HFFc6 (cell line): ENCODE results near the gene IL1F10. TPM values are rescaled to one million over a fixed set of nuclear protein-coding genes. Genes with fewer than 3 reads are reported as not detected.
"Not testable (repeated sequence)": the region's sequence is repeated elsewhere in the genome, so short reads cannot be mapped to it uniquely, and the experiment has no call there.

Experiments
- DNase-seq: peaks from one replicate; pipeline ENCODE4 v3.0.0-alpha.2; 2018
- H3K27ac Mint-ChIP-seq: 2 replicates; pipeline ENCODE4 v1.8.0; 2020; ENCODE audit warnings: mild to moderate bottlenecking, mixed read lengths
- H3K27me3 Mint-ChIP-seq: 2 replicates; pipeline ENCODE4 v1.8.0; 2021; ENCODE audit warnings: mild to moderate bottlenecking, moderate library complexity, mixed read lengths; ENCODE audit not compliant: insufficient read depth
- H3K36me3 Mint-ChIP-seq: 2 replicates; pipeline ENCODE4 v1.8.0; 2021; ENCODE audit warnings: low read depth, mixed read lengths
- H3K4me1 Mint-ChIP-seq: 2 replicates; pipeline ENCODE4 v1.8.0; 2020; ENCODE audit warnings: low read depth, mixed read lengths
- H3K4me3 Mint-ChIP-seq: 2 replicates; pipeline ENCODE4 v1.8.0; 2020; ENCODE audit warnings: mild to moderate bottlenecking, moderate library complexity, mixed read lengths
- H3K9me3 Mint-ChIP-seq: 2 replicates; pipeline ENCODE4 v1.8.0; 2020; ENCODE audit warnings: mild to moderate bottlenecking, mixed read lengths
- total RNA-seq, 6 experiments: library from RNA; stranded (reverse); fragmentation: NEBNext Ultra II Directional; extraction: Animal tissue kit (Norgen Biotek cat#: 25700); gene quantifications; 2 replicates in 1 of 6; 3 replicates in 5 of 6; pipeline ENCODE4 v1.2.3, GENCODE V29; 2021
- TF ChIP-seq, protein P1 (sequence below): fragments of 200-600 bp; sonication (generic); IDR thresholded peaks from 2 replicates; pipeline ENCODE4 v1.5.0; 2021; ENCODE audit warnings: antibody characterized with exemption, mild to moderate bottlenecking

The IL1F10 gene
- total RNA-seq, 6 experiments from 2014 or later: not detected

DNA sequence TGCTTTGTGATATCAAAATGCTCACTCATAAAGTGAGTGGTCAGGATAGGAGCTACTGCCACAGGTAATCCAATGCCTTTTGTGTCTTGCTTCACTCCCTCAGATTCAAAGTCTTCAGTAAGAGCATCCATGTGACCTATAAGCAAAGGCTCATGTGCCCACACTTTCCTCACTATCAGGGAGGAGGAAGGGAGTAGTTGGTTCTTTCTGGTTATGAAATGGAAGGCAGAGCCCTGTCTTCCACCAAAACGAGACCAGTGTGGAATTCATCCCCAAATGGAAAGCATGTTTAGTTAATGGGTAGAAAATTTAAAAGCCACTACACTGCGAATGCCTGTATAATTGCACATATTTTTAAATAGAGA, 25.8 kb downstream of the IL1F10 start:
- Mint-ChIP-seq H3K27ac (no peak overlapping the region), H3K9me3 (peaks cover 13% of the 10 kb centered on the region; the same call in 1 of the 2 replicates), H3K27me3 (peaks cover 7% of the 10 kb centered on the region), H3K4me1 (no peaks in the 10 kb centered on the region), H3K36me3 (no peaks in the 10 kb centered on the region), H3K4me3 (no peak overlapping the region)
- TF ChIP-seq, protein P1, sequence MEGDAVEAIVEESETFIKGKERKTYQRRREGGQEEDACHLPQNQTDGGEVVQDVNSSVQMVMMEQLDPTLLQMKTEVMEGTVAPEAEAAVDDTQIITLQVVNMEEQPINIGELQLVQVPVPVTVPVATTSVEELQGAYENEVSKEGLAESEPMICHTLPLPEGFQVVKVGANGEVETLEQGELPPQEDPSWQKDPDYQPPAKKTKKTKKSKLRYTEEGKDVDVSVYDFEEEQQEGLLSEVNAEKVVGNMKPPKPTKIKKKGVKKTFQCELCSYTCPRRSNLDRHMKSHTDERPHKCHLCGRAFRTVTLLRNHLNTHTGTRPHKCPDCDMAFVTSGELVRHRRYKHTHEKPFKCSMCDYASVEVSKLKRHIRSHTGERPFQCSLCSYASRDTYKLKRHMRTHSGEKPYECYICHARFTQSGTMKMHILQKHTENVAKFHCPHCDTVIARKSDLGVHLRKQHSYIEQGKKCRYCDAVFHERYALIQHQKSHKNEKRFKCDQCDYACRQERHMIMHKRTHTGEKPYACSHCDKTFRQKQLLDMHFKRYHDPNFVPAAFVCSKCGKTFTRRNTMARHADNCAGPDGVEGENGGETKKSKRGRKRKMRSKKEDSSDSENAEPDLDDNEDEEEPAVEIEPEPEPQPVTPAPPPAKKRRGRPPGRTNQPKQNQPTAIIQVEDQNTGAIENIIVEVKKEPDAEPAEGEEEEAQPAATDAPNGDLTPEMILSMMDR: no peak
- no peak for DNase-seq

DNA sequence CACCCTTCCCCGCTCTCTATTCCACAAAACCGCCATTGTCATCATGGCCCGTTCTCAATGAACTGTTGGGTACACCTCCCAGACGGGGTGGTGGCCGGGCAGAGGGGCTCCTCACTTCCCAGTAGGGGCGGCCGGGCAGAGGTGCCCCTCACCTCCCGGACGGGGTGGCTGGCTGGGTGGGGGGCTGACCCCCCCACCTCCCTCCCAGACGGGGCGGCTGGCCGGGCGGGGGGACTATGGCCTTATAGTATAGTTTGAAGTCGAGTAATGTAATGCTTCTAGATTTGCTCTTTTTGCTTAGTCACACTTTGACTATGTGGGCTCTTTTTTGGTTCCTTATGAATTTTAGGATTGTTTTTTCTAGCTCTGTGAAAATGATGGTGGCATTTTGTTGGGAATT, 28.5 kb downstream of the IL1F10 start:
- DNase-seq, H3K4me3 Mint-ChIP-seq, H3K36me3 Mint-ChIP-seq: not testable (repeated sequence)

DNA sequence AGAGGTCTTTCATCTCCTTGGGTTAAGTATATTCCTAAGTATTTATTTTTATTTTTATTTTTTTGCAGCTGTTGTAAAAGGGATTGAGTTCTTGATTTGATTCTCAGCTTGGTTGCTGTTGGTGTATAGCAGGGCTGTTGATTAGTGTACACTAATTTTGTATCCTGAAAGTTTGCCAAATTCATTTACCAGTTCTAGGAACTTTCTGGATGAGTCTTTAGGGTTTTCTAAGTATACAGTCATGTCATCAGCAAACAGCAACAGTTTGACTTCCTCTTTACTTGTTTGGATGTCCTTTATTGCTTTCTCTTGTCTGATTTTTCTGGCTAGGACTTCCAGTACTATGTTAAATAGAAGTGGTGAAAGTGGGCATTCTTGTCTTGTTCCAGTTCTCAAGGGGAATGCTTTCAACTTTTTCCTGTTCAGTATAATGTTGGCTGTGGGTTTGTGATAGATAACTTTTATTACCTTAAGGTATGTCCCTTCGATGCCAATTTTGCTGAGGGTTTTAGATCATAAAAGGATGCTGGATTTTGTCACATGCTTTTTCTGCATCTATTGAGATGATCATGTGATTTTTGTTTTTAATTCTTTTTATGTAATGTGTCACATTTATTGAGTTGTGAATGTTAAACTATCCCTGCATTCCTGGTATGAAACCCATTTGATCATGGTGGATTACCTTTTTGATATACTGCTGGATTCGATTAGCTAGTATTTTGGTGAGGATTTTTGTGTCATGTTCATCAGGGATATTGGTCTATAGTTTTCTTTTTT, 29.3 kb downstream of the IL1F10 start:
- not testable (repeated sequence) for H3K4me1 Mint-ChIP-seq, H3K27me3 Mint-ChIP-seq, H3K36me3 Mint-ChIP-seq, H3K27ac Mint-ChIP-seq, H3K4me3 Mint-ChIP-seq, DNase-seq
- H3K9me3 Mint-ChIP-seq: peaks cover 13% of the 10 kb centered on the region; the same call in 1 of the 2 replicates

More for the DNA sequence above, 28.5 kb downstream of the IL1F10 start:
- H3K9me3 Mint-ChIP-seq: peaks cover 13% of the 10 kb centered on the region; the same call in 1 of the 2 replicates
- H3K27ac Mint-ChIP-seq, H3K27me3 Mint-ChIP-seq, H3K4me1 Mint-ChIP-seq: not testable (repeated sequence)

DNA sequence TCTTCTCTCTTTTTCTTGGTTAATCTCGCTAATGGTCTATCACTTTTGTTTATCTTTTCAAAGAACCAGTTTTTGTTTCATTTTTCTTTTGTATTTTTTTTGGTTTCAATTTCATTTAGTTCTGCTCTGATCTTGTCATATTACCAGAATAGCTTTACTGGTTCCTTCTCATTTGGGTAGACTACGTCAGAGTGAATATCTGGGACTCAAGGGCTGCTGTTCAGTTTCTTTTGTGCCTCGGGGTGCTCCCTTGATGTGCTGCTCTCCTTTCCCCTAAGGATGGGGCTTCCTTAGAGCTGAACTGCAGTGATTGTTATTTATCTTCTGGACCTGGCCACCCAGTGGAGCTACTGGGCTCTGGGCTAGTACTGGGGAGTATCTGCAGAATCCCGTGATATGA, 30.3 kb downstream of the IL1F10 start:
- Mint-ChIP-seq H3K27ac (no peak overlapping the region), H3K9me3 (peaks cover 13% of the 10 kb centered on the region; the same call in 1 of the 2 replicates), H3K27me3 (peaks cover 9% of the 10 kb centered on the region), H3K4me3 (no peak overlapping the region), H3K4me1 (no peaks in the 10 kb centered on the region), H3K36me3 (no peaks in the 10 kb centered on the region)
- TF ChIP-seq, protein P1: no peak
- DNase-seq: no peak

DNA sequence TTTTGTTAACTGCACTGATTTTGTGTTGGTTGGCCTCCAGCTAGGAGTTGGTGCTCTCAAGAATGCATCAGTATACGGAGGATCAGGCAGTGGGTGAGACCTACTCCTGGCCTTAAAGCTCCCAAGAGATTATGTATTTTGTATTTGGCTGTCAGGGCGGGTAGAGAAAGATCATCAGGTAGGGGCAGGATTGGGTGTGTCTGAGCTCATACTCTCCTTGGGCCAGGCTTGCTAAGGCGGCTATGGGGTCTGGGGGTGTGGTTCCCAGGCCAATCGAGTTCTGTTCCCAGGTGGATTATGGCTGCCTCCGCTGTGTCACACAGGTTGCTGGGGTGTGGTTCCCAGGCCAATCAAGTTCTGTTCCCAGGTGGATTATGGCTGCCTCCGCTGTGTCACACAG, 30.8 kb downstream of the IL1F10 start:
- no peak overlapping the region for H3K27ac Mint-ChIP-seq
- H3K9me3 Mint-ChIP-seq: peaks cover 13% of the 10 kb centered on the region; the same call in 1 of the 2 replicates

DNA sequence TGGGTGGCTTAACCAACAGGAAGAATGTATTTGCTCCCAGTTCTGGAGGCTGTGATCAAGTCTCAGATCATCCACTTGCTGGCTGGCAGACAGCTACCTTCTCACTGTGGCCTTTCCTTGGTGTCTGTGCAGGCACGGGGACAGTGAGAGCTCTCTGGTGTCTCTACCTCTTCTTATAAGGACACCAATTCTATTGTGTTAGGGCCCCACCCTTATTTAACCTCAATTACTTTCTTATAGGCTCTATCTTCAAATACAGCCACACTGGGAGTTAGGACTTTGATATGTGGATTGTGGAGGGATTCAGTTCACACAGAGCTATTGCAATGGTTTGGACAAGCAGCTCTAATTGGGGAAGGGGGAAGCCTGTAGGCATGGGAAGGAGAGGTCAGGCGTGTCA, 34.4 kb downstream of the IL1F10 start:
- TF ChIP-seq, protein P1: no peak
- Mint-ChIP-seq H3K9me3 (peaks cover 7% of the 10 kb centered on the region; the same call in 1 of the 2 replicates), H3K27ac (no peak overlapping the region), H3K36me3 (no peaks in the 10 kb centered on the region), H3K4me3 (no peak overlapping the region), H3K27me3 (peaks cover 6% of the 10 kb centered on the region), H3K4me1 (peaks cover 18% of the 10 kb centered on the region)
- DNase-seq: no peak

More for the DNA sequence above, 30.8 kb downstream of the IL1F10 start:
- Mint-ChIP-seq H3K27me3 (peaks cover 9% of the 10 kb centered on the region), H3K36me3 (no peaks in the 10 kb centered on the region), H3K4me3 (no peak overlapping the region), H3K4me1 (no peaks in the 10 kb centered on the region)
- TF ChIP-seq, protein P1: no peak
- no peak for DNase-seq
